ENCODE results near the gene ORAI3.
"Not testable (repeated sequence)": the region's sequence is repeated elsewhere in the genome, so short reads cannot be mapped to it uniquely, and the experiment has no call there.

ORAI3 gene

DNA sequence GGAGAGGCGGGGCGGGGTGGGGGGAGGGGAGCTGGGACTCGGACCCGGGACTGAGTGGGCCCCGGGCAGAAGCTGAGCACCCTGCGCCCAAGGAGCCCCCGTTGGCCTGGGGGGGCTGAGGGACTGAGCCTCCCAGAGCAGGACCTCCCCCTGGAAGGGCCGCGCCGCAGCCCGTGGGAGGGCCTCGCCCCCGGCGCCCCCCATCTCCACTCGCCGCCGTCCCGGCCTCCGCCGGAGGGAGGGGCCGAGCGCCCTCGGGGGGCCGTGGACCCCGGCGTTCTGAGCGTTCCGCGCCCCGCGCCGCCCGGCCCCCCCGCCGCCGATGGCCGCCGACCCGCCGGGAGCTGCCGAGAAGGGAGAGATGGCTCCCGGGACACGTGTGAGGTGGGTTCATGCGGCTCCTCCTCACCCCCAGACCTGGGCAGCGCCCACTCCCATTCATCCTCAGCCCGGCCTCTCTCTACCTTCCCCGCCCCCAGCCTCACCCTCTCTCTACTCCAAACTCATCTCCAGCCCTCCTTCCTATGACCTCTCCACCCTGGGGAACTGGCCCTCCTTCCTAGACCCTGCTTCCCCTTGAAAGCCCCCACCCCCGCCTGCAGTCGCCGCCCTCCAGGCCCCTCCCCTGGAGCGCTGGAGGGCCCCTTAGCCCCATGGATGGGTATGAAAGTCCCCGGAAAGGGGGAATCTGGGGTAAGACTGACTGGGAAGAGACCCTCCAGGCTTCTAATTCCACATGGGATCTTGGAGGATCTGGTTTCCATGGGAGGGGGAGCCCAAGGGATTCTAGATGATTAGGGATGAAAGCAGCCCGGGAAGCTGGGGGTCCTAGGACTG is 24.6 kb upstream of the ORAI3 start:
- no peak for DNase-seq

DNA sequence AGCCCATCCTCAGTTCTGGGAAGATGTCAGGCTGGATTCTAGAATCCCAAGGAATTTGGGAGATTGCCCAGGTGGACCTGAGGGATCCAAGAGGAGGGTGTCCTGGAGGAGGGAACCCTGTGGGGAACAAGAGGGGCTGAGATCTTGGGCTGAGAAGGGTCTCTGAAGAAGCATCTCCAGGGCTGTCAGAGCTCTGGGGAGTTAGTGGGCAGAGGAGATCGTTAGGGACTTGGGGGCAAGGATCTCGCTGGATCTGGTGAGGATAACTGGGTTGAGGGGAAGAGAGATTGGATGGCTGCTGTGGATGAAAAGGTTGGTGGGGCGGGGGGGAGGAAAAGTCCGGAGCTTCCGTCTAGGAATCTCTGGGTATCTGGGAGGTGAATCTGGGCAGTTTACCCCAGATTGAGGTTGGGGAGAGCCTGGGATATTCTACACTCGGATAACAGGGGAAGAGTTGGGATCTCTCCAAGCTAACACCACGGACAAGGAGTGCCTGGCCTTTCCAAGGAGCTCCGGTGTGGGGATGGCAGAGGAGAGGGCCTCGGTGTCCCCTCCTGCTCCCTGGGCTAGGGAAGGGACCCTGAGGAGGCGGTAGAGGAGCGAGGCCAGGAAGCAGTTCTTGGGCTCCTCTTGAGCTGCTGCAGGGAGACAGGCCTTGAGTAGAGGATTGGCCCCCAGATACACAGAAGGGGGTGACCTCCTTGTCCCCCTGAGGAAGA is 23.8 kb upstream of the ORAI3 start:
- no peak for DNase-seq

DNA sequence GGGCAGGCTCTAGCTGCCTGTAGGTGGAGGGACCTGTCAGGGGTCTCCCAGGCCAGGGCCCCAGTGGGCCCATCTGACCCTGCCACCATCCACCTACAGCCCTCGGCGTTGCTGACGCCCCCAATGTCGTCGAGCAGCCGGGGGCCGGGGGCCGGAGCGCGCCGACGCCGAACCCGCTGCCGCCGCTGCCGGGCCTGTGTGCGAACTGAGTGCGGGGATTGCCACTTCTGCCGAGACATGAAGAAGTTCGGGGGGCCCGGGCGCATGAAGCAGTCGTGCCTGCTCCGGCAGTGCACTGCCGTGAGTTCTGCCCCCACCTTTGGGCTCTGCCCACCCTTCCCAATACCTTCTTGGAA is 23.3 kb upstream of the ORAI3 start:
- DNase-seq = no peak

DNA sequence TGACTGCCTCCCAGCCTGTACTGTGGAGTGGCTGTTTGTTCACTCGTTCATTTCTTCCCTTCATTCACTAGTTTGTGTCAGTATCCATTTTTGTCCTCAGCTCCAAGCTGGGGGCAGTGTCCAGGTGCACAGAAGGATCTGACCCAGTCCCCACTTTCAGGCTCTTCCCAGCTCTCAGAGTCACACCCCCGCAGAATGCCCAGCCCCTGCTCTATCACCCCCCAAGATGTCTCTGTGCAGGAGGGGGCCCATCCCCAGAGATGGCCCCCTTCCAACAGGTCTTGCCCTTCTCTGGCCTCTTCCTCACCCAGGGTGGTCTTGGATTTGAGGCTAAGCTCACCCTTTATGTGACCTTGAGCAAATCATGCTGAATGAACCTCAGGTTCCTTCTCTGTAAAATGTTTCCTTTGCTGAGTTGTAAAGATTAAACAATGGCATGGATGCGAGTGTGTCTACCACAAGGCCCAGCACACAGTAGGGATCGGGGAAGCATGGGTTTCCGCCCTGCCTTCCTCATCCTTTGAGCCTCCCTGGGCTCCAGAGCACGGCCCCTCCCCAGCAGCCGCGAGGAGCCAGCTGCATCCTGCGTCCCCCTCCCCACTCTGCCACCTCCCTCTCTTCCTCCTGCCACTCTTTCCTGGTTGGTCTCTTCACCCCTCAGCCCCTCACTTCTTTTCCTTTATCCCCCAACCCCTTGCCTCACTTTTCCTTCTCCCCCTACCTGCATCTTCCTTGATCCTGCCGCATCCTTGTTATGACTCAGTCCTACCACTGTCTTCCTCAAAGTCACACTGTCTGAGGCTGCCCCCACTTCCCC is 22.7 kb upstream of the ORAI3 start:
- DNase-seq = no peak

DNA sequence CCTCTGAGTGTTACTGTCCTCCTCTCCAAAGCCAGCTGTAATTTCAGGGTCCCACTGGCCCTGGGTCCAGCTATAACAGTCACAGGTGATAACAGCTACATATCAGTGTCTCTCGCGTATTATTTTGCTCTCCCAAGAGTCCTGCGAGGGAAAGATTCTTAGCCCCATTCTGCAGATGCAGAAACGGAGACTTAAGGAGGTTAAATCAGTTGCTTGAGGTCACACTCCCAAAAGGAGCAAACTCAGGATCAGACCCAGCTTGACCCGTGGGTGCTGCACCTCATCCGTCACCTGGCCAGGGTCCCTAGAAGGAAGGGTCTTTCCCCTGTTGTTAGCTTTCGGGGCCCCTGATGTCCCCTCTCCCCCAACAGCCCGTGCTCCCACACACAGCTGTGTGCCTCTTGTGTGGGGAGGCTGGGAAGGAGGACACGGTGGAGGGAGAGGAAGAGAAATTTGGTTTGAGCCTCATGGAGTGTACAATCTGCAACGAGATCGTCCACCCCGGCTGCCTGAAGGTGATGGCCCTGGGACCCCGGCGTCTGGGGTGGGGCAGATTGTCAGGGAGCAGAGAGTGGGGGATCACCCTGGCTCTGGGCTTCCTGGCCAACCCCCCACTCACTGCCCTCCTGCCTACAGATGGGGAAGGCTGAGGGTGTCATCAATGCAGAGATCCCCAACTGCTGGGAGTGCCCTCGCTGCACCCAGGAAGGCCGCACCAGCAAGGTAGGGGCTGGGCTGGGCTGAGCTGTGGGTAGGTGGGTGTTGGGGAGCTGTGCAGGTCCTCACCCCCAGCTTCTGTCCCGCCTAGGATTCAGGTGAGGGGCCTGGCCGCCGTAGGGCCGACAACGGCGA is 21.7 kb upstream of the ORAI3 start:
- no peak for DNase-seq

DNA sequence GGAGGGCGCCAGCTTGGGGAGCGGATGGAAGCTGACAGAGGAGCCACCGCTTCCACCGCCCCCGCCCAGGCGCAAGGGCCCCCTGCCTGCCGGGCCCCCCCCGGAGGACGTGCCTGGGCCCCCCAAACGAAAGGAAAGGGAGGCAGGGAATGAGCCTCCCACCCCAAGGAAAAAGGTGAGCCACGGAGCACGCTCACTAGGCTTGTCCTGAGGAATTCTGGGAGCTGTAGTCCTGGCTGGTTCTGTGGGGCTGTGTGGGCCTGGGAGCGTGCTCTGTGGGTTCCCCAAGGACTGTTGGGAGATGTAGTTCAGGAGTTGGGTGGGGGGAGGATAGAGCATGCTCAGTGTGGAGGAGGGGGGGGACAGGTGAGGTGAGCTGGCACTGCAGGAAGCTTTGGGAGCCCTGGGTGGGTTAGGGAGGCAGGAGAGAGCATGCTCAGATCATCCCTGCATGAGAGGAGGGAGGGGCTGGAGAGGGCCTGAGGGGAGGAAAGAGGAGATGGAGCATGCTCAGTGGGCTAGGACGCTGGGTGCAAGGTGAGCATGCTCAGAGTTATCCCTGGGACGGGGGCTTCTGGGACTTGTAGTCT is 21.0 kb upstream of the ORAI3 start:
- peak; percentile 79 for DNase-seq

DNA sequence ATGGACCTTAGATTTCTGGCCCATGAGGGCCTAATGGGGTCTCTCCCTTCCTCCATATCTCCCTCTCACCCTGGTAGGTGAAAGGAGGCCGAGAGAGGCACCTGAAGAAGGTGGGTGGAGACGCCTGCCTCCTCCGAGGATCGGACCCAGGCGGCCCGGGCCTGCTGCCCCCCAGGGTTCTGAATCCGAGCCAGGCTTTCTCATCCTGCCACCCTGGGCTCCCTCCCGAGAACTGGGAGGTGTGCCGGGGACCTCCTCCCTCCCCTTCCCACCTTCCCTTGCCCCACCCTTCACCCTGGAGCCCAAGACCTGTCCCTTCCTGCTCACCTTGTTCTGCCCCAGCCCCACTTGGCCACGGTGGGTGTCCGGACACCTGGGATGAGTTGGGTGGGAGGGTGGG is 20.5 kb upstream of the ORAI3 start:
- DNase-seq = no peak

DNA sequence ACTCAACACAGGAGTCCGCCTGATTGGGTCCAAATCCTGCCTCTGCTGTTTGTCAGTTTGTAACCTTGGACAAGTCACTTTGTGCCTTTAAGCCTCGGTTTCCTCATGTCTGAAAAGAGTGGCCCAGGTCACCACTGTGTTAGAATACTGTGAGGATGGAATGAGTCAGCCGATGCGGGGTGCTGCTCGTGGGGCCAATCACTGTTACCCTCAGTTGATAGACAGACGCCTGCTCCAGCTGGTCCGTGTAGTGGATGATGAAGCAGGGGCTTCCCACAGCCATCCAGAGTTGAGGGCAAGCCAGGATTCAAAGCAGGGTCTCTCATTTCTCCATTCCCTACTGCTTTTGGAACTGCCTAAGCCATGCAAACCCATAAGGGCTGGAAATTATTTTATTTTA is 19.7 kb upstream of the ORAI3 start:
- DNase-seq = no peak

DNA sequence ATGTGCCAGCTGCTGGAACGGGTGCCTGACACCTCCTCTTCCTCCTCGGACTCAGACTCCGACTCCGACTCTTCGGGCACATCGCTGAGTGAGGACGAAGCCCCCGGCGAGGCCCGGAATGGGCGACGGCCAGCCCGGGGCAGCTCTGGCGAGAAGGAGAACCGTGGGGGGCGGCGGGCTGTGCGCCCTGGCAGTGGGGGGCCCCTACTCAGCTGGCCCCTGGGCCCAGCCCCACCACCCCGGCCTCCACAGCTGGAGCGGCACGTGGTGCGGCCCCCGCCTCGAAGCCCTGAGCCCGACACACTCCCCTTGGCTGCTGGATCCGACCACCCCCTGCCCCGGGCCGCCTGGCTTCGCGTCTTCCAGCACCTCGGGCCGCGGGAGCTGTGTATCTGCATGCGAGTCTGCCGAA is 18.7 kb upstream of the ORAI3 start:
- DNase-seq = no peak

DNA sequence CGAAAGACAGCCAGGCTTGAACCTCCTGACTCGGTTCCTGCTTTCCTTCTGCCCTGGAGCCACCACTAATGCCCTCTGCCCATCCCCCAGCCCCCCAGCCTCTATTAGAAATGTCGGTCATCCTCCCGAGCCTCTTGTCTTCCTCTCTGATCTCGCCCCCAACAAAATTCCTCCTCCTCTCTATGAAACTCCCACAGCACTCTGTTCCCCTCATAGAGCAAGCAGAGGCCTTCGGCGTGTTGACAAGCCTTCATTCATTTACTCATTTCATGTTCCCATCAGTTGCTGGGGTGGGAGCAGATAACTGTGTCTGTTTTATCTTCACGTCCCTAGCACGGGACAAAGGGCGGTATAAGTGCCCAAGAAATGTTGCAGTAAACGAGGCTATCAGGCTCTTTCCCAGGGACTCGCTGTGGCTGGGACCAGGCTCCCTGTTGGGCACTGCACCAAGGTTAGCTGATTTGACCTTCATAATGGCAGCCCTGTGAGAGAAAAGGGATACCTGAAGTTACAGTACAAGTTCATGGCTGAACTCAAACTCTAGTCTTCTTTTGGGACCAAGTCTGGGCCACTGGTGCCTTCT is 17.7 kb upstream of the ORAI3 start:
- no peak for DNase-seq

DNA sequence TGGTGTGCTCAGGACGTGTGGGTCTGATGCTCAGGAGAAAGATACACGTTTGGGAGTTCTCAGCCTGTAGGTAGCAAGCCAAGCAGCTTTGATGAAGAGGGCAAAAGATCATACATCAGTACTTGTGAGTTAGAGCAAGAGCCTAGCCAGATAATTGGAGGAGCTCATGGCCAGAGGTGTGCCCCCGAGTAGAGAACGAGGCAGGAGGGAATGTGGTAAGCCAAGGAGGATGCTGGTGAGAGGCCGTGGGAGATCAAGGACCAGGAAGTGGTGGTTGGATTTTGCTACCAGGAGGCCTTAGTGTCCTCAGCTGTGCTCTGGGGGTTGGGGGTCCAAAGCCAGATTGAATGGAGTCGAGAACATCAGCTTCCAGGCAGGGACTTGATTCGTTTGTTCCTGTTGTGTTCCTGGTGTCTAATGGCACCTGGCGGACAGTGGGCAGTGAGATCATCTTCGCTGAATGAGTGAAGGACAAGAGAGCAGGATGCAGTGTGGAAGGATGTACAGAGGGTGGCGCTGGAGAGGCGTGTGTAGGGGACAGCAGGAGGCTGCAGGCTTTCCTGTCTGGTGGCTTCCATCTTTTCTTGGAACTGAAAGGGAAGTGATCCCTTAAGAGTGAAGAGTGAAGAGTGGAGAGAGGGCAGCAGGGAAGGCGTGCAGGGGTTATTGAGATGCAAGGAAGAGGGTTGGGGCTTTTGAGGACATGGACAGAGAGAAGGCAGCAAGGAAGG is 13.9 kb upstream of the ORAI3 start:
- peak; percentile 44 for DNase-seq

DNA sequence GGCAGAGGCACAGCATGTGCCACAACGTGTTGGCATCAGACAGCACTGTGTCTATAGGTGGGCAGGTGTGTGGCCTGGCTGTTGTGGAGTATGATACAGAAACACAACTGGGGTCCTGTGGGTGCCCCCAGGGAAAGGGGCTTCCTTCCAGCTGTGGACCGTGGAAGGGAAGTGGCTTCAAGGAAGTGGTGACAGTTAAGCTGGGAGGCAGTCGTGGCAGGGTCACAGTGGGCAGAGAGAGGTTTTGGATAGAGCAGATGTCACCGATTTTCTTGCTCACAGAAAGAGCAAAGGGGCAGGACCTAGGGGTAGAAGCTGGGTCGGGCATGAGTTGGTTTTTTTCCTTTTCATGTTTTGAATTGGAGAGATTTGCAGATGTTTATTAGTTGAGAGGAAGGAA is 11.2 kb upstream of the ORAI3 start:
- no peak for DNase-seq

DNA sequence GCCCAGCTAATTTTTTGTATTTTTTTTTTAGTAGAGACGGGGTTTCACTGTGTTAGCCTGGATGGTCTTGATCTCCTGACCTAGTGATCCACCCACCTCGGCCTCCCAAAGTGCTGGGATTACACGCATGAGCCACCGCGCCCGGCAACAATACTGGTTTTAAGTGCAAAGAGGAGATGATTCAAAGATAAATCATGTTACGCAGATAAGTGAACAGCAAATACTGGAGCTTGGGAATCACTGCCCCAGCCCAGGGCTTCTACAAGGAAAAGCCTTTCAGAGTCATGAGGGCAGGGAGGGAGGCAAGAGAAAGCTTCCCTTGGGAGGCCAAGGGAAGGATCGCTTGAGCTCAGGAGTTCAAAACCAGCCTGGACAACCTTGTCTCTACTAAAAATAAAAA is 9.3 kb upstream of the ORAI3 start:
- not testable (repeated sequence) for DNase-seq

DNA sequence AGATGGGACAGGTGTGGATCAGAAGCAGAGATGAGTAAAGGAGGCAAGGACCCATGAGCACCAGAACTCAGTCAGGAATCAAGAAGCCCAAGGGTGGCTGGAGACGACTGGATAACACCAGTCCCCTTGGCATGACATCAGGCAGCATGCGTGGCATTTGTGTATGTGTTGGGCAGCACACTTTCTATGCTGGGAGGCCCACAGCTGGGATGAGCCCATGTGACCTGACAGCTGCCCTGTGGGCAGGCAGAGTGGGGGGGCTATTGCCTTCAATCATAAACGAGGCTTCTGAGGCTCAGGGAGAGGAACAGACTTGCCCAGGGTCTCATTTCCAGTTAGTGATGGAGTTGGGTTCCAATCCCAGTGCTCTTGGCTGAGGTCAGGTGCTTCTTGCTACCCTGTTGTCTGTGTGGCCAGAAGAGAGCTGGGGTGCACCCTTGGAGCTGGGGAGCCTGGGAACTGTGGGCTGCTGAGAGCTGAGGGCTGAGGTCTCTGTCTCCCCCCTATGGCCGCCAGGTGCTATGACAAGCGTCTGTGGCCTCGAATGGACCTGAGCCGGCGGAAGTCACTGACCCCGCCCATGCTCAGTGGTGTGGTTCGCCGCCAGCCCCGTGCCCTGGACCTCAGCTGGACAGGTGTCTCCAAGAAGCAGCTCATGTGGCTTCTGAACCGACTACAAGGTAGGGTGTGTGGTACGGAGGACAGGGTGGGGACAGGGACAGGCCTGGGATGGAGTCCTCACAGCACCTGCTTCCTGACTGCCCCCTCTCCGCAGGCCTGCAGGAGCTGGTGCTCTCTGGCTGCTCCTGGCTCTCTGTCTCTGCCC is 7.1 kb upstream of the ORAI3 start:
- peak; percentile 40 for DNase-seq

DNA sequence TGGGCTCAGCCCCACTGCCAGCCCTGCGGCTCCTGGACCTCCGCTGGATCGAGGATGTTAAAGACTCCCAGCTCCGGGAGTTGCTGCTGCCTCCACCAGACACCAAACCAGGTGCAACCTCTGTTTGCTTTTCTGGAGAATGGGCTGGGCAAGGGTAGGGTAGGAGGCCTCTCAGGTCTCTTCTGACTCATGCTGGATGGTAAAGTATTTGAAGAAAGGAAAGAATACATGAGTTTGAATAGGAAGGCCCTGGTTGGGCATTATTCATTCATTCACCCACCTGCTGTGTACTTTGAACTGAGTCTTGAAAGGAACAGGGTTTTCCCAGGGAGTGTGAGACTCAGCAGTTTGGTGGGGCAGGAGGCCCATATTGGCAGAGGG is 6.5 kb upstream of the ORAI3 start:
- DNase-seq = no peak

DNA sequence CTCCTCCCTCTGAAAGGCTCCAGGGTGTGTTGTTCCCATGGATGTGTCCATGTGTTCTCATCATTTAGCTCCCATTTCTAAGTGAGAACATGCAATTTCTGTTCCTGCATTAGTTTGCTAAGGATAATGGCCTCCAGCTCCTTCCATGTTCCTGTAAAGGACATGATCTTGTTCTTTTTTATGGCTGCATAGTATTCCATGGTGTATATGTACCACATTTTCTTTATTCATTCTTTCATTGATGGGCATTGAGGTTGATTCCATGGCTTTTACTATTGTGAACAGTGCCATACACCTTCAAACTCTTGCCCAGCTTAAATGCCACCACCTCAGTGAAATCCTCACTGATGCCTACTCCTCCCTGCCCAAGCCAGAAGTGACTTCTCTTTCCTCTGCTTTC is 4.5 kb upstream of the ORAI3 start:
- no peak for DNase-seq

DNA sequence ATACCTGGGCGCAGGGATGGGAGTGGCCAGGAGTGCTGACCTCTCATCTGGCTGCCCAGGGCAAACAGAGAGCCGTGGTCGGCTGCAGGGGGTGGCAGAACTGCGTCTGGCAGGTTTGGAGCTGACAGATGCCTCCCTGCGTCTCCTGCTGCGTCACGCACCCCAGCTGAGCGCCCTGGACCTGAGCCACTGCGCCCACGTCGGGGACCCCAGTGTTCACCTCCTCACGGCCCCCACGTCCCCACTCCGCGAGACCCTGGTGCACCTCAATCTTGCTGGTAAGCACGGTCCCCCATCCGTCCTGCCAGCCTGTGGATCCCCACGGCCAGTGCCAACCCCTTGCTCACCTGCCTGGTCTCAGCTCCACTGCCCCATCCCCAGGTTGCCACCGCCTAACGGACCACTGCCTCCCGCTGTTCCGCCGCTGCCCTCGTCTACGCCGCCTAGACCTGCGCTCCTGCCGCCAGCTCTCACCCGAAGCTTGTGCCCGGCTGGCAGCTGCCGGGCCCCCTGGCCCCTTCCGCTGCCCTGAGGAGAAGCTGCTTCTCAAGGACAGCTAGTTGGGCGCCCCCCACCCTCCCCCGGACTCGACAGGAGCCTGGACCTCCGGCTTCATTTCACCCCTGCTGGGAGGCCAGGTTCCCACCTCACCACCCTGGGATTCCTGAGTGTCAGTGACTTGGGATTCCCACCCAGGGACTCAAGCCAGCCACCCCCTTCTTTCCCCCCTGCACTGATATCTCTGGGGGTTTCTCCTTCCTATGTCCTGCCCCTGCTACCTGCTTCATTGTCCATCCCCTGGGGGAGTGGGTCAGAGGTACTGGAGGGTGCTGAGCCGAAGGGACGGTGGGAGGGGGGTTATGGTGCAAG is 2.0 kb upstream of the ORAI3 start:
- no peak for DNase-seq

DNA sequence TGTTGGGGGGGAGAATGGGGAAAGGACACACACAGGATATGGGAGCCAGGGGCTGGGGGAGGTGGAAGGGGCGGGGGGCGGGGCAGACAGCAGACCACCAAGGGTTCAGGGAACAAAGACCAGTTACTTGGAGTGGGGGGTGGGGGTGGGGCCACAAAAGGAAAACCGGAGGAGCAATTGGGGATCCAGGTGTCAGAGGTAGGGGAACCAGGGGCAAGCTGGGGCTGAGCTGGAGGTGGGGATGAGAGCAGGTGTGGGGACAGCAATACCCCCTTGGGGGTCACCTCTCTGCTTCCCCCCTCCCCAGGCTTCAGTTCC is 1.4 kb upstream of the ORAI3 start:
- DNase-seq = no peak

DNA sequence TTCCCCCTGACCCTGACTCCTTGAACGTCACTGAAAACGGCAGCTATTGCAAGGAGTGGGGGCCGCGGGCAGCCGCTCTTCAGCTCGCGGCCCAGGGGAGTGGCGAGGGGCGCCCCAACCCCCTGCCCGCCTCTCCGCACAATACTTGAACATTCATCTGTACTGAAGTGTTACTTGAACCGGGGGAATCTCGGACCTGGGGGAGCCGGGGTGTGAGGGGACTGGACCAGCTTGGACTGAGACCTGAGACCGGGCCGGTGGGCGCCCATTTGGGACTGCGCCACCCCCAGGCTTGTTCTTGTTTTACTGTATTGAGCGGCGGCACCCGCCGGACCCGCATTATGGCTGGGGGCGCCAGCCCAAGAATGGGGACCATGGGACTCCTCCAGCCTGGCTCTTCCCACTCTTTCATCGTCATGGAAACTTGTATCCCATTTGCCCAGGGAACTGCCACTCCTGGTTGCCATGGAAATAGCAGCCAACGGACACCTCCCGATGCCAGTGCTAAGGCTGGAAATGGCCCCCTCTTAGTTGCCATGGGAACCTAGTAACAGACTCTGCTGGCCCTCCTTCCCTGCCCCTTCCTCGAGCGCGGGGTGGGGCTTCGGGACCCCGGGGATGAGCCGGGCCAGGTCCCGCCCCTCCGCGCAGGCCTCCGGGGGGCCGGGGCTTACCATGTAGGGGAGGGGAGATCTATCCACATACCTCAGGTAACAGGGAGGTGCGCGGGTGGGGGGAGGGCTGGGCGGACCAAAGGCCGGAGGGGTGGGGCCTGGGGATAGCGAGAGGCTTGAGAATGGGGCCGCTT is 805 bp upstream of the ORAI3 start:
- peak; percentile 93 for DNase-seq
